GM18526 (cell line): ENCODE results near the gene ARHGAP26.

Source experiments
- POLR2A ChIP-seq: IDR thresholded peaks from 3 replicates; pipeline ENCODE4 v1.6.1; 2011; ENCODE audit not compliant: insufficient read length; ENCODE audit errors: extremely low read depth

ARHGAP26 gene

DNA sequence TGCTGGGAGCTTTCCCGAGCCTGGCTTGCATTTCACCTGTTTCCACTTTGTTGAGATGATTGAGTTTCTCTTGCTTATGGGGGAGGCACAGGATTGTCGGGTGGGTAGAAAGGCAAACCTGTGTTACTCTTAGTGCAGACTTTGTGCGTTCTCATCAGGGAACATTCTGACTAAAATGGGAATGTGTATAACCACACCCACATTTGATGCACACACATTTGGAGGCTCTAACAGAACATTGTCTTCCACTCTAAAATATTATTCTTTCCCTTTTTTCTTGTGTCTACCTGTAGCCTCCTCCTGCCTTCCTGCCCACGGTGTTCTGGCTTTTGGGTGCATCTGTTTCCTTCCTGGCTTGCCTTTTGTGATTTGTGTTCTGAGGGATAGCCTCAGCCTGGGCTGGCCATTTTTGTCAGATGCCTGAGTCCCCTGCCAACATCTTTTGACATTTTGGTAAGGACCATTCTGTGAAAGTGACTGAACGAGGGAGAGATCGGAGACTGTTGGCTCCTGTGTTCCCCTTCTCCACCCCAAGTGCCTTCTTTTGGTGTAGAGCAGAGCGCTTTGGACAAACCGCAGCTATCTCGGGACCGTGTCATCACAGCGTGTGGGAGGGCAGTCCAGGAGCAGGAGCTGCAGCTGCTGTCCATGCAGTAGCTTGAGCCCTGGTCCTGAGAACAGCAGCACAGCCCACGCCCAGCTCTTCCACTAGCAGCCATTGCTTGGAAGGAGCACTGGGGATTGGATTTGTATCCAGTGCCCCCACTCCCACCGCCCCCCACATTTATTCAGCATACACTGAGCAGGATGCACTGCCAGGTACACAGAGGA is 101.4 kb downstream of the ARHGAP26 start:
- TF ChIP-seq POLR2A = no peak

DNA sequence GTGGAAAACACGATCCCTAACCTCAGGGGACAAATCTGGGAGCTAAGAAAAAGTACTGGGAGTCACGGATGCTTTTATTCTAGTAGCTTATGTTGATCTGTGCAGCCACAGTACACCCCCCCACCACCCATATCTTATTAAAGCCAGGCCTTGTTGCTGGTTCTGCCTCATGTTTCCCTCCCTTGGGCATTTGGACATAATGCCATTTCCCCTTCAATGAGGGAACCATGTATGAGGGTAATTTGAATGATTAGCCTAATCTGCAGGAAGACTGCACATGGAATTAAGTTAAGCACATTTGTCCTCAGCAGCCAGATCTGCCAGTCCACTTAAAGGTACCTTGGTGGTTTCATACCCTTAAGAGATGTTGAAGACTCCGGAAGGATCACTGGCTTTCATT is 102.0 kb downstream of the ARHGAP26 start:
- no peak for TF ChIP-seq POLR2A

DNA sequence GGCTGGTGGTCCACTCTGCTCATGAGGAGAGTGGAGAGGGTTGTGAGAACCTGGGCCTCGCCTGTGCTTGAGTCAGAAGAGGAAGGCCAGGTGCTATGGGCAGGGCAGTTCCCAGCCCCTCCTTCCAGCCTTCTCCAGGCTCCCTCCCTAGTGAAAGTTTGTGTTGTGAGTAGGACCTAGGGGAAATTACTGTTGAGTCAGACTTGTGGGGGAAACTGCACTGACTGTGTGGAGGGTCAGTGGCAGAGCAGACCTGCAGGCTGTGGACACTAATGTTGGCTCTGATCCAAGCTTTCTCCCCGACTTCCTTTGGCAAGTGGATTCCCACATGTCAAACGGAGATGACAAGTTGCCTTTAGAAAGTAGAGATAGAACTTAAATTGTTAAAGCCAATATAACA is 102.6 kb downstream of the ARHGAP26 start:
- TF ChIP-seq POLR2A = no peak

DNA sequence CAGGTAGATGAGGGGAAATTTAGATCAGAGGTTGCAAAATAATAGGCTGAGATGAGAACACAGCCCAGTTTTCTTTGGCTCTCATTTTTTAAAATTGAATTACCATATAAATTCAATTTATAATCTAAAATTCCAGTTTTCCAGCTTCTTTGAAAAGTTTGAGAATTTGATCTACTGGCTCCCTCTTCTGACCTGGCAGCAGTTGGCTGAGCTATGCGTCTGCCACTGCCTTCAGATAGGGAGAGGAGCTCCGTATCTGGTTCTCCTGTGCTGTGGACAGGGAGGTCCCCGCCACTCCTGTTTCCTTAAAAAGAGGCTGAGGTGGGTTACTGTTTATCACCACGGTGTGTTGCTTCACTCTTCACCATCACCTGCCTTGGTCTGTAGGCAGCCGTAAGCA is 103.7 kb downstream of the ARHGAP26 start:
- TF ChIP-seq POLR2A = no peak

DNA sequence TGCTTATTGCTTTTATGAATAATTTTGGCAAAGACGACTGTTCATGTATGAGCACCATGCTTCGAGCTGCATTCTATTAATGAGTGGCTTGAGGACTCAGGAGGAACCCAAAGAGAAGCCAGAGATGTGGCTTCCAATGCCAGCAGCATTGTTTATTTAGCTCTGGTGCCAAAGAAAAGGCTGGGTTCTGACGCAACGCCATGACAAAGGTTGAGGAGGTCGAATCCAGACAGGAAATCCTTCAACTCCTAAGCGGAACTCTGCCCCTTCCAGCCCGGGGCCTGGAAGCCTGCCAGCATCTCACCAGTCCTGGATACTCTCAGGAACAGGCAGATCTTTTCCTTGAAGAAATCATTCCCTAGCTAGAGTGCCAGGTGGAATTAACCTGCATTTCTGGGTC is 104.4 kb downstream of the ARHGAP26 start:
- TF ChIP-seq POLR2A = no peak

DNA sequence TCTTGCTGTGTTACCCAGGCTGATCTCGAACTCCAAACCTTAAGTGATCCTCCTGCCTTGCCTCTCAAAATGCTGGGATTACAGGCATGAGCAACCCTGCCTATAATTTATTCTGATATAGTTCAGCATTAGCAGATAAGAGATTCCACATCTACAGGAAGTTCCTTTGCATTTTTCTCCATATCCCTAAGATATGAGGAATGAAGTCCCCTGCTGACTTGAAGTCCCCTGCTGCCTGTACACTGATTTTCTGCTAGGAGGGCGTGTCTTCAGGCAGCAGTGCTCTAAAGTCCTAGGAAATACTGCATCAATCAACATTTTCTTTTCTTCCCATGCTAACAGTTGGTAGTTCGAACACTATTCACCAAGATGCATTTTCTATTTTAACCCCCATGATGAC is 105.8 kb downstream of the ARHGAP26 start:
- TF ChIP-seq POLR2A = no peak

DNA sequence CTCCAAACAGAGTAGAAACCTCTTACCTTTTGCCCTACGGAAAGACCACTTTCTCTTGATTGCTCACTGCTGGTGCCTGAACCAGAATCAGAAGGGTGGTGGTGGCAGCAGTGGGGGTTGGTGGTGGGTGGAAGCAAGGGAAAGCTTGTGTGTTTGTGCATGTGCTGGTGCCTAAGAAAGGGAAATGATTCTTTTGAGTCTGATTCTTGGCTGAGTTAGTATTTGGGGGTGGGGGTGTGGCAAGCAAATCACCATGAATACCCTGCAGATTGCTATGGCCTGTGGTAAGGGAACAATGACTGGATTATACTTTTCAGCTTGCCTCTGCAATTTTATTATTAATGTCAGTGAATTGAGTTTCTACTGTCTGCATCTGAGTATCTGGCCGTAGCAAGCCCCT is 106.6 kb downstream of the ARHGAP26 start:
- TF ChIP-seq POLR2A = no peak

DNA sequence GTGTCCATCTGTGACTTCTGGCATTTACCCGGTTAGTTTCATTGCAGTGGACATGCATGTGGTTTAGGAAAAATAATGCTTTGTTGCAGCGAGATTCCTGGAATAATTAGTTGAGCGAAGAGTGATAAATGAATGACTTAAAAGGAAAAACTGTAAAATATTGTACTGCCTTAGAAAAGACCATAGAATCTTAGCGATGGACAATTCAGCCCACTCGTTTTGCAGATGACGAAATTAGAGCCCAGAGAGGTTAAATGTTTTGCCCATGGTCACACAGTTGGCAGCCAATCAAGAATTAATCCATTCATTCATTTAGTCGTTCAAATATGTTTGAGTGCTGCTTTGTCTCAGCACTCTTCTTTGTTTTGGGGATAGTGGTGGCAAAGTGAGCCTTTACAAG is 107.9 kb downstream of the ARHGAP26 start:
- TF ChIP-seq POLR2A = no peak

DNA sequence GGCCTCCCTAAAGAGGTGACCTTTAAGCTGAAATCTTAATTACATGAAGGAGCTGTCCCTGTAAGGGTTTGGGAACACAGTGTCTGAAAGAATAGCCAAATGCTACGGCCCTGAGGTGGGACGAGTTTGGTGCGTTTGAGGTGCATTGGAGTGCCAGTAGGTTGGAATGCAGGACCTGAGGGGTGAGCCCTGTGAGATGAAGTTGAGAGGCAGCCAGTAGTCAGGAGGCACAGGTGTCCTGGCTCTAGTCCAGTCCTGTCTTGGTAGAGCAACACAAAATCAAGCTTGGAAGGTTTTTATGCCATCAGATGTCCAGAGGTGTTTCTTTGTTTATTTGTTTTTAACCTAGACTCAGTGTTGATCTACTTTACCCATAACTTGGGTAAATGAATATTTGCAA is 108.5 kb downstream of the ARHGAP26 start:
- TF ChIP-seq POLR2A = no peak

DNA sequence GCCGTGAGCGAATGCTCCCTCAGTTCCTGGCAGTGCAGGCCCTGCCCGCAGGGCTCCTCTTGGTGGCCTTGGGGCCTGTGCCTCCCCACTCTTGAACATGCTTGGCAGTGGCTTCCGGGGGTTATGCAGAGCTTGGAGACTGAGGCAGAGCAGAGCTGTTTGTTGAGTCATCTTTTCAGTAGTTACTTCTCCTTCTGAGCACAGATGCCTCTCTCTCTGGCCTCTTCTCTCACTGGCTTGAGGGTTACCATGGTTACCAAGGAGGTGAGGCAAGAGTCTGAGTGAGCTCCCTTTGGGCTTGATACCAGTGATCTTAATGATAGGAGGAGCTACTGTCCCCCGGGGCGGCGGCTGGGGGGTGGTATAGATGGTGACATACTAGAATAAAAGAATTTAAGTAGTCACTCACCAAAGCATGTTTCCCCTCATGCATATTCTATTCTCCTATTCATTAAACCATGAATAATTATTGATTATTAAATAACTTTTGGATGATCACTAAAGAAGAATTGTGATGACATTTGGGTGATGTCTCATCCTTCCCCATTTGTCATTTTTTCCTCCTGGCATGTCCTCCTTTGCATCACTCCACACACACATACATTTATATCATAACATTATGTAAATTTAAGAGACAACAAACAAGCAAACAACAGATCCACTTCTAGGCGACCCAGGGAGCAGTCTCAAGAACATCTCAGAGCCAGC is 111.1 kb downstream of the ARHGAP26 start:
- TF ChIP-seq POLR2A = no peak

DNA sequence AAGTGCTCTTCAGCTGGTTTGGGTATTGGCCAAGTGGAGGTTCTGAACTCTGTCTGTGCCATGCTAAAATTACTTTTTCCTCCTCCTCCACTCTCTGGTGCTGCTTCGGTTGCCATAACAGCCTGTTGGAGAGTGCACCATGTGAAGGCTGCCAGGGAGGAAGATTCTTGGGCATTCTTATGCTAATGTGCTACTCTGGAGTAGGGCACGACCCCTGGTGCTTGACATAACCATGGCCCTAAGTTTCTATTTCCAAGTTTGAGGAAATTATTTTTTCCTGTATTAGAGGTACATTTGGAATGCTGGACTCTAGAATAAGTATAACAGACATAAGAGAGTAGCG is 111.6 kb downstream of the ARHGAP26 start:
- no peak for TF ChIP-seq POLR2A

DNA sequence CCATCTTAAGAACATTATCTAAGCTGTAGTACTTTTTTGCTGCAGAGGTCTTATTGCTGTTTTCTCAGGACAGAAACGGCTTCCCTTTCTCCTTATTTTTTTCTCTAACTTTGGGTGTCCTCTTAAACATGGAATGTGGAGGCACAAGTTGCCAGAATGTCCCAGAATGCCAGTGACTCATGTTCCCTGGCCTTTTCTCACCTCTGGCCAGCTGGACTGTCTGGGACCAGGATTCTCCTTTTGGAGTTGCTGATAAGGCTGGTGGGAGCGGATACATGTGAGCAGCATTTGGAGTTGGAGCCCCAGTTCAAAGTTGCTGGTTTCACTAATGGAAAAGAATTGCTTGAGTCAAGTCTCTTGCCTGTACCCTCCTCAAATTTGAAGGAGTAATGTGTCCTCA is 112.8 kb downstream of the ARHGAP26 start:
- TF ChIP-seq POLR2A = no peak

DNA sequence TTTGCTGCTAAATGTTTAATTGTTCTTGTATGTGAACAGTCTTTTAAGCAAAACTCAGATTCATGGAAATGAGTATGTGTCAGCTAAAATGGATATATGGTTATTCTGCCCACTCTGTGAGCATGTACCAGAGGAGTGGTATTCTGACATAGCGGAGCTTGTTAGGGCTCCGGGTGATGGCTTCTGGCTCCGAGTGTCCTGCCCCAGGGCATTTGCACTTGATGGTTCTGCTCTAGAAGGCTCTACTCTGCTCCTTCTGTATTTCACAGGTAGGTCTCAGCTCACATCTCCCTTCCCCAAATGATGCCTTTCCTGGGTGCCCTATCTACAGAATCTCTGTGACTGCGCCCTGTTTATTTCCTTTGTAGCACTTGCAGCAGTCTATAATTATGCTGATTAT is 113.3 kb downstream of the ARHGAP26 start:
- TF ChIP-seq POLR2A = no peak

DNA sequence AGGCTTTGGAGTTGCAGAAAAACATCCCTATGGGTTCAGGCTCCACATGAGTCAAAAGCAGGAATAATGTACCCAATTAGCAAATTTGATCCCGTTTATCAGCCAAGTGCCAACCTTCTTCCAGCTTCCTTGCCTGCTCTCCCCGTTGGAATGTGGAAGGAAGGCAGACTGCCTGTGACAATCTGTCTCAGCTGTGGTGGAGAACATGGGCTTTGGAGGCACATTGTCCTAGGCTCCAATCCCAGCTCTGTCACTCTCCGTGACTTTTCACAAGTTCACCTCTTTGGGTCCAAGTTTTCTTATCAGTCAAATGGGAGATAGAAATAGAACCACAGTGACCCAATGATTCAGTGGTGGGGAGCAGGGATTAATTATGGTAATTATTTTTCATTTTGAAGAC is 113.9 kb downstream of the ARHGAP26 start:
- TF ChIP-seq POLR2A = no peak

DNA sequence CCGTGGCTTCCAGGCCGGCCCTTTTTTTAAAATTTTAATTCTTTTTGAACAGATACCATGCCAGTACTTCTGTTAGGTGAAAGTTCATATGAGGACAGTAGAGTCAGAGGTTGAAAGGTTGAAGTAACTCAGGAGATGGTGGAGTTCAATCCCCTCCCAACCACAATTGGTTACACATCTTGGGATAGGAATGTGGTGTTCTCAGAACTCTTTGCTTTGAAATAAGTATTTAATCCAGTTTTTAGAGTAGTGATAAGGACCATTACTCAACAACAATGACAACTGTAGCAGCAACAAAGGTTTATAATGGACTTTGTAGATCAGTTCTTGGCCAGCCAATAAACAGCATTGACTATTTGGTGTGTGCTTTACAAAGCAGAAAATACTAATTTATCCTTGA is 116.0 kb downstream of the ARHGAP26 start:
- TF ChIP-seq POLR2A = no peak

DNA sequence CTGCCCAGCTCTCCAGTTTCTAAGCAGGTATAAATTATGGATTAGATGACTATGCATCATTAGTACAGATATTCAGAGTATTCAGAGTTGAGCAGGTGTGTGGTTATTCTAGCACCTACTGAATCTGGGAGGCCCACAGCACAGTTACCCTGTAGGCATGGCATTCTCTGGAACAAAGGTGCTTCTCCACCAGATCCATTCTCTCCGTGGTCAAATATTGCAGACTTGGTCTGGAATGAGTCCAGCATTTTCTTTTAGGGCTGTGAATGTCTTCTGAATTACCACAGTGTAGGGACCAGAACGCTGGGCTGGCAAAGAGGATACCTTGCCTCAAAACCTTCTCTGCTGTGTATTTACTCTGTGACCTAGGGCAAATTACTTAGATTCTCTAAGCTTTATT is 116.8 kb downstream of the ARHGAP26 start:
- no peak for TF ChIP-seq POLR2A
